ENCODE measurements around the gene LCN12.

LCN12 gene

DNA sequence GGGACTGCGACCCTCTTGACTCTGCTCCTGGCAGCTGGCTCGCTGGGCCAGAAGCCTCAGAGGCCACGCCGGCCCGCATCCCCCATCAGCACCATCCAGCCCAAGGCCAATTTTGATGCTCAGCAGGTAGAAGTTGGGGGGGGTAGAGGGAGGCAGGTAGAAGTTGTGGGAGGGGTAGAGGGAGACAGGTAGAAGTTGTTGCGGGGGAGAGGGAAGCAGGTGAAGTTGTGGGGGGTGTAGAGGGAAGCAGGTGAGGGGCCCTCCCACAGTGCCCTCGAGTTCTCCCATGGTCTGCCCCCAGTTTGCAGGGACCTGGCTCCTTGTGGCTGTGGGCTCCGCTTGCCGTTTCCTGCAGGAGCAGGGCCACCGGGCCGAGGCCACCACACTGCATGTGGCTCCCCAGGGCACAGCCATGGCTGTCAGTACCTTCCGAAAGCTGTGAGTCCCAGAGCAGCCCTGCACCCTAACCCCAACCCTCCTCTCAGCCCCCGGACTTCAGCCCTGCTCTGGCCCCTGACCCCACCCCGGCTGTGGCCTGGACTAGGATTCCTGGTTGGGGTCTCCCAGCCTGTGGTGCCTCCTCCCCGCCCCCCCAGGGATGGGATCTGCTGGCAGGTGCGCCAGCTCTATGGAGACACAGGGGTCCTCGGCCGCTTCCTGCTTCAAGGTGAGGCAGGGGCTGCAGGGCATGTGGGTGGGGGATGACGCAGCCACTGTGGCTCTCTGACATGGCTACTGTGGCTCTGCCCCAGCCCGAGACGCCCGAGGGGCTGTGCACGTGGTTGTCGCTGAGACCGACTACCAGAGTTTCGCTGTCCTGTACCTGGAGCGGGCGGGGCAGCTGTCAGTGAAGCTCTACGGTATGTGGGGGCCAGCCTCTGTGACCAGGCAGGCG is 6.5 kb upstream of the LCN12 start:
- no peak for DNase-seq

DNA sequence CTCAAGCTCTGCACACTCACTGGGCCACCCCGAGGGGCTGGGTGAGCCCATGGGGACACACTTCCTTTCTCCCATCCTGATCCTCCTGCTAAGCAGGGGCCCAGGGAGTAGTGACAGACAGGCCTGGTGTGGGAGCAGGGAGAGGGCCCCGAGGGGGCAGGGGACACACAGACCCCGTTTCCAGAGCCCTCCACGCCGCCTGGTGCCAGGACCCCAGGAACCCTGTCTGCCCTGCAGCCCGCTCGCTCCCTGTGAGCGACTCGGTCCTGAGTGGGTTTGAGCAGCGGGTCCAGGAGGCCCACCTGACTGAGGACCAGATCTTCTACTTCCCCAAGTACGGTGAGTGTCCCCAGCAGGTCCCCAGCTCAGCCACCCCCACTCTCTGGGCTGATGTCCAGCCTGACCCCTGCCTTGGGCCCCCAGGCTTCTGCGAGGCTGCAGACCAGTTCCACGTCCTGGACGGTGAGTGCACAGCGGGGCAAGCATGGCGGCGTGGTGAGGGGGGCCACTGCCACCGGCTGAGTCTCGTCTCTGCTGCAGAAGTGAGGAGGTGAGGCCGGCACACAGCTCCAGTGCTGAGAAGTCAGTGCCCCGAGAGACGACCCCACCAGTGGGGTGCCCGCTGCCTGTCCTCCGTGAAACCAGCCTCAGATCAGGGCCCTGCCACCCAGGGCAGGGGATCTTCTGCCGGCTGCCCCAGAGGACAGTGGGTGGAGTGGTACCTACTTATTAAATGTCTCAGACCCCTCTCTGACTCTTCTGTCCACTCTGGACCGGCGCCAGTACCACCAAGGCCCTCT is 5.6 kb upstream of the LCN12 start:
- no peak for DNase-seq

DNA sequence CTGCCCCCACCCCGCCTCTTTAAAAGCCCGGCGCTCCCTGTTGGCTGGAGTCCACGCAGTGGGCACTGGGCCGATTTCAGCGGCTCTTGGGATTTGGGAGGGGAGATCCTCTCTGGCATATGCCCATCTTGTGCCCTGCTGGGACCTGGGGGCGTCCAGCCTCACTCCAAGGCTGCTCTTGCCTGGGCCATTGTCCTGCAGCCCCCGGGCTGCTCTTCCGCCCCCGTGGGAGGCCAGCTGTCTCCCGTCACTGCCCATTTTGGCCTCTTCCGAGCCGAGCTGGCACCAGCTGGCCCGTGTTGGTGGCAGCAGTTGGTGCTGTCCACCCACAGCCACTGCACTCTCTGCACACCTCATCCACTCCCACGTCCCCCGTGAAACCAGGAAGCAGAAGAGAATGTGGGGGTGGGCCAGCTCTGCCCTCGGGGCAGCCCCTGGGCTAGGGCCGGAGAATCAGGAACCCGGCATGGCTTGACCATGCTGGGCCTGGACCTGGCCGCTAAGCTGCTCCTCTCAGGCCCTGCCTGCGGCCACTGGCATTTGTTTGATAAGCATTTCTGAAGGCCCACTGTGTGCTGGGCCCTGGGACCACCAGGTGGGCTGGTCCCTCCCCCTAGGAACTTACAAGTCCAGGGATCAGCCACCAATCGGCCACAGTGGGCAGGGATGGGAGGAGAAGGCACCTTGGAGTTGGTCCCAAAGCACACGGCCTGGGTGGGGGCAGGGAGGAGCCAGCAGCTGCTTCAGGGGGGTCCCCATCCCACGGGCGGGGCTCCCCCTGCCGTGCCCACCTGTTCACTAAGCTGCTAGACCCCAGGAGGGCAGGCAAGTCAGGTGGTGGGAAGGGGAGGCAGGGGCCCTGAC is 4.8 kb upstream of the LCN12 start:
- DNase-seq, result no peak

DNA sequence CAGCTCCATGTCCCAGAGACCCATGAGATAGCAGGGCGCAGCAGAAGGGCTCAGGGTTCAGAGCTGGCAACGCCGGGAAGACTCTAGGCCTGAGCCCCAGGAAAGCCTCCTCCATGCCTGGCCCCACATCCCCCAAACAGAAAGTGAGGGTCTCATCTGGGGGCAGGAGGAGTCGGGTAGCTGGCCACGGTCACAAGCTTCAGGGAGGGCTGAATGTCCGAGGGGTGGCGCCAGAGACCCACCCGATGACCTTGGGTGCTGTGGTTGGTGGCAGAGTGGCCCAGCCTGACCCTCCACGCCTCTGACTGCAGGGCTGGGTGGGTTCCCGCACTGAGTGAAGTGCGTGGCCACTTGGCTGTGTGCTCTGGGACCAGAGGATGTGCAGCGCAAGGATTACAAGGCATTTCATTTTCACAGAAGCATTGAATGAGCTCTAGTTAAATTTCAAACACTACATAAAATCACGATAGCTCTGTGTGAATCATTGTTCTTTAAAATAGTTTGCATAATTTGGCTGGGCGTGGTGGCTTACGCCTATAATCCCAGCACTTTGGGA is 4.0 kb upstream of the LCN12 start:
- no peak for DNase-seq

DNA sequence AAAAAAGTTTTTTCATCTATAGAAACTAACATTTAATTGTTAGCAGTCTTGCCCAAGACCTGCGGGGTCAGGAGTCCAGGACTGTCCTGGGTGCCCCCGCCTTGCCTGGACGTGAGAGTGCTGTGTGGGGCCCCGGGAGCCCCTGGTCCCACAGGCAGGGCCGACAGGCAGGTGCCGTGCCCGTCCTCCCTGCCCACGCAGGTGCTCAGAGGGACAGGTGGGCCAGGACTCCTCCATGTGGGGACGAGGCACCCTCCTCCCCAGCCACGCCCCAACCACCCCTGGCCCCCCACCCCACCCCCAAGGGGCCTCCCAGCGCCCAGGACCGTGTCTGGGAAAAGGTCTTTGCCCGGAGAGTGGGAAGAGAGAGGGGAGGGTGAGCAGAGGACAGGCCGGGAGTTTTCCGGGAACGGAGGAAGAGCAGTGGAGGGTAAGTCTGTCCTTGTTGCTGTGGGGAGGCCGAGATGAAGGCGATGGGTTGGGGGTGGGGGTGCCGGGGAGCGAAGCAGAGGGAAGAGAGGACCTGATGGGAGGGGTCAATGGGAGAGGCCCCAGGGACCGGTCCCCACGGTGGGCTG is 2.7 kb upstream of the LCN12 start:
- no peak for DNase-seq

DNA sequence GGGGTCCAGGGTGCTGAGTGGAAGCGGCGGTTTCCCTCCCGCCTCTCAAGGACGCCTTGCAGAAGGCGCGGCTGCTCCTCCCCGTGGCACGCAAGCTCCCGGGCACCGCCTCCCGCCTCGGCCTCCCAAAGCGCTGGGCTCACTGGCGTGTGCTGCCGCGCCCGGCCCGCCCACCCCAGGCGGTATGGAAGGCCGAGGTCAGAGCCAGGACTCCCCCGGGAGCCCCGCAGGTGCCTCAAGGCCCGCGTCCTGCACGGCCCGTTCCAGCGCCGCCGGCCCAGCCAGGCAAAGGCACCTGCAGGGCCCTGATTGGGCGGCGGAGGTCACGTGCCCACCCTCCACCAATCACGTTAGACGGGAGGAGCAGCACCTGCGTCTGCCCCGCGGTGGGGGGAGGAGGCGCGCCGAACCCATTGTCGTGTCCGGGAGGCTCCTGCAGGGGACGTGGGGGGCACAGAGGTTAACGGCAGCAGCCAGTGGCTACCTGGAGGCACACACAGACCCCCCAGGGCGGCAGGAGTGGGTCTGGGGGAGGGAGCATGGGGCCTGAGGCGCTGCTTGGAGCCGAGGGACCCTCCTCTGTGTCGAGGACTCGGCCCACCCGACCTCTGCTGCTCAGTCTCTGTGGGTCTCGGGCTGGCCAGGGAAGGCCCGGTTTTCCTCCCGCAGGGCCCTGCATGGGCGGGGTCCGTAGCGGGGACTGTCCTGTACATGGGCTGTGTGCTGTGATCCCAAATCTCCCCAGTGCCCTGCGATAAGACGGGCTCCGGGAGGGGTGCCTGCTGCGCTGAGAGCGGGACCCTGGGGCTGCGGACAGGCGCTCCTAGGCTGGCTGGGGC is 2.0 kb upstream of the LCN12 start:
- DNase-seq, result peak; percentile 98

DNA sequence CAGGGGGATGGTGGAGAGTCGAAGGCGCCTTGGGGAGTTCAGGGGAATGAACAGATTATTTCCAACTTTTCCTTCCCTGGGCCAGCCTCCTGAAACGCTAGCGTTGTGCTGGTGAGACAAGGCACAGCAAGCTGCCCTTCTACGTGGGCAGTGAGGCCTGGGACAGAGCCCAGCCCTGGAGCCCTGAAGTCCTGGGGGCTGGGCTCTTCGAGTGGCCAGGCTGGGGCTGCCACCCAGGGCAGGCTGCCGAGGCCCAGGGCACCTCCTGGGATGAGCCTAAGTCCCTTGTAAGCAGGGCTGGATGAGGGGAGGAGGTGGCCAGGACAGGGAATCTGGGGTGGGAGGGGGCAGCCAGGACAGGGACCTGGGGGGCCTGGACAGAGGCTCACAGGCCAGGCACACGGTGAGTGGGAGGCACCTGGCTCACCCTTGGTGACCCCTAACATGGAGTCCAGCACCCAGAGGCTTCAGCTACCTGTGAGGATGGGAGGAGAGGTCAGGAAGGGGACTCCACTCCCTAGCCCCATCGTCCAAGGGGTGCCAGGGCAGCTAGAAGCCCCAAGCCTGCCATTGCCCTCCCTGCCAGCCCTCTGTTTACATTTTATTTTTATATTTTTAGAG is 1.3 kb upstream of the LCN12 start:
- no peak for DNase-seq

DNA sequence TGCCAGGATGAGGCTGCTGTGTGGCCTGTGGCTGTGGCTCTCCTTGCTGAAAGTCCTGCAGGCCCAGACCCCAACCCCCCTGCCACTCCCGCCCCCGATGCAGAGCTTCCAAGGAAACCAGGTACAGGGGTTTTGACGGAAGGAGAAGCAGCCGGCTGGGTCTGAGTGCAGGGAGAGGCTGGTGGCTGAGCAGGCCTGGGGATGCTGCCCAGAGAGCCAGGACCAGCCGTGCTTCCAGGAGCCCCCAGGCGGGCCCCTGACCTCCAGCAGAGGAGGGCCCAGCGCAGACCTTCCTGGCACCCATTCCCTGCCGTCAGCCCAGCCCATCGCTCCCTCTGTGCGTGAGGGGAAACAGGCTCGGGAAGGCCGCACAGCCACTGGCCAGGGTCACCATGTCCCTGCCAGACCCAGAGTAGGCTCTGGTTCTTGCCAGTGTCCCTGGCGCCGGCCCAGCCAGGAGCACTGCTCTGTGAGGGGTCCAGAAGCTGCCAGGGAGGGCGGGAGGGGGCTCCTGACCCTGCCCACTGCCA is 313 bp downstream of the LCN12 start:
- no peak for DNase-seq

DNA sequence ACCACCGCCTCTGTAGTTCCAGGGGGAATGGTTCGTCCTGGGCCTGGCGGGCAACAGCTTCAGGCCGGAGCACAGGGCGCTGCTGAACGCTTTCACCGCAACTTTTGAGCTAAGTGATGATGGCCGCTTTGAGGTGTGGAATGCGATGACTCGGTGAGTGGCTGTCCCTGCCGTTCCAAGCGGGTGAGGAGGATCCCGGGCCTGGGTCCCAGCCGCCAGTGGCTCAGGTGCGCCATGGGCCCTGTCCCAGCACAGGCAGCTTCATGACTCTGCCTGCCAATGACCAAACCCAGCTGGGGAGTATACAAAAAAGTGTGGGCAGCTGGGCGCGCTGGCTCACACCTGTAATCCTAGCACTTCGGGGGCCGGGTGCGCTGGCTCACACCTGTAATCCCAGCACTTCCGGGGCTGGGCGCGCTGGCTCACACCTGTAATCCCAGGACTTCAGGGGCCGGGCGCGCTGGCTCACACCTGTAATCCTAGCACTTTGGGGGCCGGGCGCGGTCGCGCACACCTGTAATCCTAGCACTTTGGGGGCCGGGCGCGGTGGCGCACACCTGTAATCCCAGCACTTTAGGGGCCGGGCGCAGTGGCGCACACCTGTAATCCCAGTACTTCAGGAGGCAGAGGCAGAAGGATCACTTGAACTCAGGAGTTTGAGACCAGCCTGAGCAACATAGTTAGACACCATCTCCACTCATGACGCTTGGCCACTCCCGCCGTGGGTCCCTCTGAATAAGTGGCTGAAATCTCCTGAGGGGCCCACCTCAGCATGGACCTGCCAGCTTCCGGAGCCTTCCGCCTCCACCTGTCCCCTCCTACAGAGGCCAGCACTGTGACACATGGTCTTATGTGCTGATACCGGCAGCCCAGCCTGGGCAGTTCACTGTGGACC is 1.1 kb downstream of the LCN12 start:
- no peak for DNase-seq

DNA sequence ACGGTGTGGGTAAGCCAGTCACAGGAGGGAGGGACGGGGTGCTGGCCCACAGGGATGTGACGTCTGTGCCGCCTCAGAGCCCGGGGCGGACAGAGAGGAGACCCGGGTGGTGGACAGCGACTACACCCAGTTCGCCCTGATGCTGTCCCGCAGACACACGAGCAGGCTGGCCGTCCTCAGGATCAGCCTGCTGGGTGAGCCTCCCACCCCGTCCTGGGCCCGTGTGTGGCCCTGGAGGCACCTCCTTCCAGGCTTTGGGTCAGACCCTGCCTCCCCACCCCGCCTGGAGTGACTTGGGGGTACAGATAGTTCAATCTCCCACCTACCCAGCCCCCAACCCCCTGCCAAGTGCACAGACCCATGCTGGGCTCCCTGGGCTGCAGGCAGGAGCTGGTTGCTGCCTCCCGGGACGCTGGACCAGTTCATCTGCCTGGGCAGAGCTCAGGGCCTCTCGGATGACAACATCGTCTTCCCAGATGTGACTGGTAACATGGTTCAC is 1.7 kb downstream of the LCN12 start:
- DNase-seq, result no peak

DNA sequence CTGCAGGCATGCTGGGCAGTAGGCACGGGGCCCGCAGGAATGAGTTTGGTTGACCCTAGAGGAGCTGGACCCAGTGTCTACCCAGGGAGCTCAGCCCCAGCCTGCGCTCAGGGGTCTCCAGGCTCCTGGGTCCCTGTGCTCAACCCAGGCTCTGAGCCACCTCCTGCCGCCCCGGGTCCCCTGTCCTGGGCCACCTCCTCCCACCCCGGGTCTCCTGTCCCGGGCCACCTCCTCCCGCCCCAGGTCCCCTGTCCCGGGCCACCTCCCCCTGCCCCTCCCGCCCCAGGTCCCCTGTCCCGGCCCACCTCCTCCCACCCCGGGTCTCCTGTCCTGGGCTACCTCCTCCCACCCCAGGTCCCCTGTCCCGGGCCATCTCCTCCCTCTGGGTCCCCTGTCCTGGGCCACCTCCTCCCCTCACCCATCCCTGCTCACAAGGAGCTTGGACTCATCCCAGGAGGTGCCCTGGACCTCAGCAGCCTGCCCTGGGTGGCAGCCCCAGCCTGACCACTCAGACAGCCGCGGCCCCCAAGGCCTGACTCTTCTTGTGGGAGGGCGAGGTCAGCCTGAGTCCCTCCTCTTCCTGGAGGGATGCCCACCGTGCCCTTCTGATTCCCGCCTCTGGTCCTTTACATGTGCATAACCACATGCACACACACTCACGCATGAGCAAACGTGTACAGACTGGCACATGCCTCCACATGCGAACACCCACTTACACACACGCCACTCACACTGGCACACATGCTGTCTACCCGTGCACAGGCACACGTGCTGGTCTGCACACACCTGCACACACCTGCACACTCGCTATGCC is 2.4 kb downstream of the LCN12 start:
- no peak for DNase-seq

DNA sequence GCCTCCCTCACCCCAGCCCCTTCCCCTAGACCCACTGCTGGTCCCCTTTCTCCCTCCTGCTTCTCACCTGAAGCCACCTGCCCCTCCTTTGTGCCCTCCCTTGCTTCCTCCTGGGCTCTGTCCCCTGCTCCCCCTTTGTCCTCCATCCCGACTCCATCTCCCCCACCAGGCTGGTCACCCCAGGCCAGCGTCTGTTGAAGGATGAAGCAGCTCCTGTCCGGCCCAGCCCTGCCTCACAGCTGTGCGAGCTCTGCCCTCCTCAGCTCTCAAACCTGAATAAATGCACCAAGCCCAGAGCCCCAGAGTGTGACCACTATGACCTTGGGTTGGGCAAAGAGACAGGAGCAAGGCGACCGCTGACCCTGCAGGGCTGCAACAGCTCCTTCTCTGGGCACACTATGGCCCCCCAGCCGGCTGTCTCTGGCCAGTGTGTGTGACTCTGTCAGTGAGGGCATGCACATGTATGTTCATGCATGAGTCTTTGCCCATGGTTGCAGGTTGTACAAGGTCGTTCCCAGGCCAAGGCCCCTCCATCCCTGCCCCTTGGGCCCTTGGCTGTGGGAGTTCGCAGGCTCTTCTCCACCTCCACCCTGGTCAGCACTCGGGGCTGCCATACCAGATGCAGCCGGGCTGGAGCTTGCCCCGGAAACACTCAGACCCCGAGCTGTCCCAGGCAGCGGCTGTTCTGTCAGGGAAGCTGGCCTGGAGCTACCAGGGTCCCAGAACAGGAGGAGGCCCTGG is 3.3 kb downstream of the LCN12 start:
- DNase-seq, result no peak

DNA sequence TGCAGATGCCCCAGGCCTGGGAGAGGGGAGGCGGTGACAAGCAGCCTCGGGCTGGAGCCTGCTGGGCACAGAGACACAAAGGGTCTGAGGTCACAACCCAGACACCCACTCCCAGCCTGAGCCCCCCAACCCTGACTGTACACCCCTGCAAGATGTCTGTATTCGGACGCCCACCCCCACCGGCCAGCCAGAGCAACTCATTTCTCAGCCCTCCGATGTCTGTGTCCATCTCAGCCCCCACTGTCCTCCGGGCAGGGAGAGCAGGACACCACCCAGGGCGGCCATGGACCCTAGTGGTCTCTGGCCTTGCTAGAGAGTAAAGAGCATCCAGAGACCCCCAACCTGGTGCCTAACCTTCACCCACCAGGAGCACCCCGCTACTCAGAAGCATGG is 3.9 kb downstream of the LCN12 start:
- no peak for DNase-seq

DNA sequence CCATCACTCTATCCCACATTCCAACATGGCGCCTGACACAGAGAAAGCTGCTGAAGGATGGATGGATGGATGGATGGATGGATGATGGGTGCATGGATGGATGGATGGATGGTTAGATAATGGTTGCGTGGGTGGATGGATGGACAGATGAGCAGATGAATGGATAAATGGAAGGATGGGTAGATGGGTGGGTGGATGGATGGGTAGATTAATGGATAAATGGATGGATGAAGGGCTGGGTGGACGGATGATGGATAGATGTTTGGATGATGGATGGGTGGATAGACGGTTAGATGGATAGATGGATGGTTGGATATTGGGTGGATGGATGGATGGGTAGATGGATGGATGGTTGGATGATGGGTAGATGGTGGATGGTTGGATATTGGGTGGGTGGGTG is 4.5 kb downstream of the LCN12 start:
- DNase-seq, result no peak

DNA sequence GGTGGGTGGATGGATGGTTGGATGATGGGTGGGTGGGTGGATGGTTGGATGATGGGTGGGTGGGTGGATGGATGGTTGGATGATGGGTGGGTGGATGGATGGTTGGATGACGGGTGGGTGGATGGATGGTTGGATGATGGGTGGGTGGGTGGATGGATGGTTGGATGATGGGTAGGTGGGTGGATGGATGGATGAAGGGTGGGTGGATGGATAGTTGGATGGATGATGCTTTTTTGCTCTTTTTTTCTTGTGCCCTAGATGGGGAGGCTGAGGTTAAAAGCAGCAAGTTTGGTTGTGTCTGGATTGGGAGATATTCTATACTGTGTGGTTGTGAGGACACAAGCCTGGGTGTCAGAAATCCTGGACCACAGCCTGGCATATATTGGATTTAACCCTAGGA is 5.4 kb downstream of the LCN12 start:
- no peak for DNase-seq

DNA sequence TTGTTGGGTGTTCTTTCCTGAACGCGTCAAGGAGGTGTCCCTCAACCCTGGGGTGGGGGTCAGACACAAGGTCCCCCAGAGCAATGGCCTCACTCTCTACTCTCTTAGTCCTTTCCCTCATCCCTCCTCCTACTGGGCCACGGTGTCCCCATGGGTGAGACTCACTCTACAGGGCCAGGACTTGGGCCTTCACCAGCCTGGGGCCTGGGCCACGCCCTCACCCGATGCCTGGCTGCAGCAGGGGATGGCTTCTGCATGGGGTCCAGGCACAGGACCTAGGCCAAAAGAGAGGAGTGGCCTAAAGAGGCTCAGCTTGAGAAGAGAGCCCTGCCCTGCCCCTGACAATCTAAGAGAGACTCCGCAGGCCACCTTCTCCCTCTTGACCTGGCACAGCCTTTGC is 5.8 kb downstream of the LCN12 start:
- no peak for DNase-seq

DNA sequence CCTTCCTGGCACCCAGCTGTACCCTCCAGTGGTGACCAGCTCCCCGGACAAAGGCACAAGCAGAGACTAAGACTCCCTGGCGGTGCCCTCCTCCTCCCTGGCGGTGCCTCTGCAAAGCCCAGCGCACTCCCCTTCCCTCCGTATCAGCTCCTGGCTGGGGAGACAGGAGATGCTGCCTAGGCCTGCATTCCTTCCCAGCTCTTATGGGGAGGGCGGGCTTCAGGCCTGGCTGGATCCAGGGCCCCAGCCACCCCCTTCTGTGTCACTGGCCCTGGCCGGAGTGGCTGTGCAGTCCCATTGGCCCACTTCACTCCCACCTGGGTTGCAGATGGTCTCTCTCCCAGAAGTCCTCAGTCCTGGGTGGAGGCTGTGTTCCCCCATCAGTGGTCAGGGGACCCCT is 6.4 kb downstream of the LCN12 start:
- no peak for DNase-seq
